Uterus (tissue), 2 donors: ENCODE data around the gene HSD17B4.
"Not testable (repeated sequence)": the region's sequence is repeated elsewhere in the genome, so short reads cannot be mapped to it uniquely, and the experiment has no call there.

Experiments used
- POLR2A ChIP-seq, 2 donors: fragments of 450-650 bp; IDR thresholded peaks; one replicate each; pipeline ENCODE4 v1.6.1; 2016; ENCODE audit warnings: antibody characterized with exemption in 2 of 2, mild to moderate bottlenecking in 1 of 2, moderate library complexity in 1 of 2
- TF ChIP-seq, protein P1 (sequence below), 4 experiments: fragments of 200-600 bp in 2 of 4; fragments of 450-650 bp in 2 of 4; sonication (generic) in 2 of 4; IDR thresholded peaks; one replicate each; pipeline ENCODE4 v1.5.1; 2016 to 2019; ENCODE audit warnings: antibody characterized with exemption in 4 of 4, mild to moderate bottlenecking in 2 of 4, moderate library complexity in 1 of 4

DNA sequence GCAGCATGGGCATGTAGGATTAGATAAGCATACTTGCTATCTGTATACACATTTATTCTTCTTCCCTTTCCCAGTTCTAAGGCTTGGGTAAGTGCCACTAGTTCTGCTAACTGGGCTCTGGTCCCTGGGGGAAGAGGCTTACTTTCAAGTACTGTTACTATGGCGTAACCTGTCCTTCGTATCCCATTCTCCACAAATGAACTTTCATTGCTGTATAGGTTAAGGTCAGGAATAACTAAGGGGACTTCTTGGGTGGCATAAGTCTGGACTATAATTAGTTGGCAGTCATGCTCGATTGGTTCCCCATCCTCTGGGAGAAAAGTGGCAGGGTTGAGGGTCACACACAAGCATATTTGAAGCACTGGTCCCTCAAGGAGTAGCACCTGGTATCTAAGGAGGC lies 23.7 kb upstream of the HSD17B4 start:
- TF ChIP-seq, protein P1, sequence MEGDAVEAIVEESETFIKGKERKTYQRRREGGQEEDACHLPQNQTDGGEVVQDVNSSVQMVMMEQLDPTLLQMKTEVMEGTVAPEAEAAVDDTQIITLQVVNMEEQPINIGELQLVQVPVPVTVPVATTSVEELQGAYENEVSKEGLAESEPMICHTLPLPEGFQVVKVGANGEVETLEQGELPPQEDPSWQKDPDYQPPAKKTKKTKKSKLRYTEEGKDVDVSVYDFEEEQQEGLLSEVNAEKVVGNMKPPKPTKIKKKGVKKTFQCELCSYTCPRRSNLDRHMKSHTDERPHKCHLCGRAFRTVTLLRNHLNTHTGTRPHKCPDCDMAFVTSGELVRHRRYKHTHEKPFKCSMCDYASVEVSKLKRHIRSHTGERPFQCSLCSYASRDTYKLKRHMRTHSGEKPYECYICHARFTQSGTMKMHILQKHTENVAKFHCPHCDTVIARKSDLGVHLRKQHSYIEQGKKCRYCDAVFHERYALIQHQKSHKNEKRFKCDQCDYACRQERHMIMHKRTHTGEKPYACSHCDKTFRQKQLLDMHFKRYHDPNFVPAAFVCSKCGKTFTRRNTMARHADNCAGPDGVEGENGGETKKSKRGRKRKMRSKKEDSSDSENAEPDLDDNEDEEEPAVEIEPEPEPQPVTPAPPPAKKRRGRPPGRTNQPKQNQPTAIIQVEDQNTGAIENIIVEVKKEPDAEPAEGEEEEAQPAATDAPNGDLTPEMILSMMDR (IDR thresholded peaks at IDR 0.05): not testable (repeated sequence)
- not testable (repeated sequence) for TF ChIP-seq POLR2A (IDR thresholded peaks at IDR 0.05)
